GM19043 (cell line): ENCODE measurements around the gene KRT36.

ENCODE experiments used
- ATAC-seq: cut with Tn5 transposase; IDR thresholded peaks from one replicate; pipeline ENCODE4 v1.9.1; 2021; ENCODE audit warnings: low read depth; ENCODE audit not compliant: unreplicated experiment

The KRT36 gene

DNA sequence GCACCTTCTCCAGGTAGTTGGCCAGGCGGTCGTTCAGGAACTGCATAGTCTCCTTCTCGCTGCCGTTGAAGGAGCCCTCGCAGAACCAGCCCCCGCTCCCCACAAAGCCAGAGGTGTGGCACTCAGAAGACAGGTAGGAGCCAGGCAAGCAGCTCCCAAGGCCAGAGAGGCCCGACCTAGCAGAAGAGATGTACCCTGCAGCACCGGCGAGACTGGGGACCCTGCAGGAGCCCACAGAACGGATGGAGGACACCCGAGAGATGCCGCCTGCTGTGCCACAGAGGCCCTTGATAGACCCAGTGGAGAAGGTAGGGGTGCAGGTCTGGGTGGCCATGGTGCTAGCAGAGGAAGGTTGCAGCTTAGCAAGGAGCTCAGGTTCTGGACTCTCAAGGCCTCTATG is at the start of gene KRT36:
Gene KRT36 (minus strand): TSS at position 380 of the 400 bp plus-strand sequence. CDS start 46 bp downstream, at position 334.
- no peak for ATAC-seq

DNA sequence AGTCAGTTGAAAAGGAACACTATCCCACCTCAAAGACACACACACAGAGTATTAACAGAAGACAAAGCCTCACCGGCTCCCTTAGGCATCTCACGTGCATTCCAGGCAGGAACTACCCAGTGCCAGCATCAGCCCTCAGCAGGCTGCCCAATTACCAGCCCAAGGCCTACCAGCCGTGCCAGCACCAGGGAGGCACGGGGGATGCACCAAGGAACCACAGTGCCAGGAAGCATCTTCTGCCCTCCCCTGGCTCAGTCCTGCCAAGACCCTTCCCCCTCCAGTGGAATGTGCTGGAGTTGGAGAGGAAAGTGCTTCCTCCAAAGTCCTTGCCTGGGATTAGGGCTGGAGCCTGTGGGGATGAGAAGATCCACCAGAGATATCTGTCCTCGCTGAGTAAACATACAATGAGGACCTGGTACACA is 49.4 kb upstream of the KRT36 start:
- no peak for ATAC-seq

DNA sequence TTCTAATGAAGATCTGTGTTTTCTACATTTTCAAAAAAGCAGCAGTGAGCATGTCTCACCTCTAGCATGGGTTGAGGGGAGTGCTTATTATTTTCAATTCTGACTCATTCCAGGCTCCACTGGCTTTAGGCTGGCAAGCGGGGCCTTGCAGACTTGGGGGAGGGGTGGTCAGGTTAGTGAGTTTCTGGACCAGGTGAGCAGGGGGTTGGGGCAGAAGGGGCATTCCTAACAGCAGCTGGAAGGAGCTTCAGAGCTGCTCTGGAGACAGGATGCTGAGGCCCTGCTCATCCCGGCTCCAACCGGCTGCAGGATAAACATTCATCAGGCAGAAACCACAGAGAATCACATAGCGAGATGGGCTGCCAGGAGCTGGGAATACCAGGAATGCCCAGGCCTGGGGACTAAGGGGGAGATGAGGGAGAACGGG is 48.9 kb upstream of the KRT36 start:
- ATAC-seq = no peak

GRCh38 chr17:41537990-41538389 is 48.3 kb upstream of the KRT36 start:
- no peak for ATAC-seq

GRCh38 chr17:41537614-41537954 is 47.9 kb upstream of the KRT36 start:
- ATAC-seq = no peak

DNA sequence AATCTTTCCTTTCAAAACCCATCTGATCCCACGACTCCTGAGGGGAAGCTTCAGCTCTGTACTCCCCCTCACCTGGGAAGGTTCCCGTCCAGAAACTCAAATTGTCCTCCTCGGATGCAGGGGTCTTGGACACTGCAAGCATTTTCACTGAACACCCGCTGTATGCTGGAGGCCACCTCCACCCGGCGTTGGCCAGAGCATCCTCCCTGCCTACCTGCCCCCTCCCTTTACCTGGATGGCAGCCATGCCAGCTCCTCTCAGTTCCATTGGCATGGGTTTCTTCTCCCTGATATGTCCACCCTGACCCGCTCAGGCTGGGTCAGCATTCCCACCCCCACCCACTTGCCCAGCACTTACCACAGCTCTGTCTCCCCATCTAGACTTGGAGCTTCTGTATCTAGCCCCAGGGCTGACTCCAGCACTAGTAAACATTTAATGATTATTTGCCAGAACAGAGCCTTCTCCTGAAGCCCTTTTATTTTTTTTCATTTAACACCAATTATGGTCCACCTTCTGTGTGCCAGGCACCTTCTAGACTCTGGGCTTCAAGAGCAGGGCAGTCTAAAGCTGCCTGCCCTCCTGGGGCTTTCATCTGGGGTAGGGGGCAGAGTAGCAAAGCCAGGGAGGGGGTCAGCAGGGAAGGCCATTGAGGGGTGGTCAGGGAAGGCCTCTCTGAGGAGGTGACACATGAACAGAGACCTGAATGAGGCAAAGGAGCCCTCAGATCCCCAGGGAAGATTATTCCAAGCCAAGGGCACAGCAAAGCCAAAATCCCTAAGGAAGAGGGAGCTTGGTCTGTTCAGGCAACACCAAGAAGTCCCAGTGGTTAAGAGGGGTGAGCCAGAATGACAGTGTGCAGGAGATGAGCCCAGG is 47.3 kb upstream of the KRT36 start:
- ATAC-seq = no peak

GRCh38 chr17:41535764-41536481 is 46.2 kb upstream of the KRT36 start:
- no peak for ATAC-seq

GRCh38 chr17:41534899-41535546 is 45.3 kb upstream of the KRT36 start:
- no peak for ATAC-seq

DNA sequence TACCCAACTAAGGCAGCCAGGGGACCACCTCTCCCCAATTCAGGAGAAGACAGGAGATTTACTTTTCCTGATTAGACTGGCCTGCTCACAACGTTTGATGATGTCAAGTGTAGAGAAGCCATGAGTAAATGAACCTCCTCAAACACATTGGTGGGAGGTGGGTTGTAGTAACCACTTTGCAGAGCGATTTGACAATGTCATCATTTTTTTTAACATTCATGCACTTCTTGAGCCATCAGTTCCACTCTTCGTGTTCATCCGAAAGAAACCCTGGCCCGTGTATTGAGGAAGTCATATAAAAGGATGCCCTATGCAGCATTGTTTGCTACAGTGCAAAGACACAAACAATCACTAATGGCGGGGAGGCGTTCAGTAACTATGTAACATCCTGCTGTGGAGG is 43.9 kb upstream of the KRT36 start:
- ATAC-seq = no peak

DNA sequence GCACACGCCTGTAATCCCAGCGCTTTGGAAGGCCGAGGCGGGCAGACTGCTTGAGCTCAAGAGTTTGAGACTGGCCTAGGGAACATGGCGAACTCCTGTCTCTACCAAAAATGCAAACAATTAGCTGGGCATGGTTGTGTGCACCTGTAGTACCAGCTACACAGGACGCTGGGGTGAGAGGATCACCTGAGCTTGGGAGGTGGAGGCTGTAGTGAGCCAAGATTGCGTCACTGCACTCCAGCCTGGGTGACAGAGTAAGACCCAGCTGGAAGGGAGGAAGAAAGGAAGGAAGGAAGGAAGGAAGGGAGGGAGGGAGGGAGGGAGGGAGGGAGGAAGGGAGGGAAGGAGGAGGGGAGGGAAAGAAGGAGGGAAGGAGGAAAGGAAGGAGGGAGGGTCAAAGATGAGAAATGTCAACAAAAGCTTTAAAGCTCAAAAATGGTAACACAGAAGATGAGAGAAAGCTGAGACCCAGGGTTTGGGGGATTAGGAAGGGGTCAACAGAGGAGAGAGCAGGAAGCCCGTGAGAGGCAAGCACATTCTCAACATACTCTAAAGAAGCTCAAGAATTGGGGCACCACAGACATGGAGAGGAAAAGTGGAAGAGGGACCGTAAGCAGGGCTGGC is 43.3 kb upstream of the KRT36 start:
- ATAC-seq = no peak

GRCh38 chr17:41531993-41532392 is 42.3 kb upstream of the KRT36 start:
- no peak for ATAC-seq

- ATAC-seq = no peak
These were observed 40.6 kb upstream of the KRT36 start for GRCh38 chr17:41530062-41531048.

DNA sequence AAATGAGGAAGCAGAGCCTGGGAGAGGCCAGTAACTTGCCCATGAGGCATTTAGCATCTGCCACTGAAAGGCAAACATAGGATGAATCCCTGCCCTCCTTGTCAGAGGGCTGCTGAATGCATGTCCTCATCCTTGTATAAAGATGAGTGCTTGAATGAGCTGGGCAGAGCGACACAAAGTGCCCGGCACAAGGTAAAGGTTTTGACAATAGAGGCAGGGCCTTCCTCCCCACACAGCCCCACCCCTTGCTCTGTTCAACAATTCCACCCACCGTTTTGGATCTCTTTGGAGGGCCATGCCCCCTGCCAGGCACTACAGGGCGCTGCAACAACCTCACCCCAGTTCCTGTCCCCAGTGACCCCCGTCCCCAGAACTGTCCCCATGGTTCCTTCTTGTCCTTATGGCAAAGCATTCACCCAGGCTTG is 39.8 kb upstream of the KRT36 start:
- ATAC-seq = no peak

GRCh38 chr17:41528959-41529353 is 39.2 kb upstream of the KRT36 start:
- no peak for ATAC-seq

- no peak for ATAC-seq
These were observed 37.6 kb upstream of the KRT36 start for GRCh38 chr17:41527063-41528023.

DNA sequence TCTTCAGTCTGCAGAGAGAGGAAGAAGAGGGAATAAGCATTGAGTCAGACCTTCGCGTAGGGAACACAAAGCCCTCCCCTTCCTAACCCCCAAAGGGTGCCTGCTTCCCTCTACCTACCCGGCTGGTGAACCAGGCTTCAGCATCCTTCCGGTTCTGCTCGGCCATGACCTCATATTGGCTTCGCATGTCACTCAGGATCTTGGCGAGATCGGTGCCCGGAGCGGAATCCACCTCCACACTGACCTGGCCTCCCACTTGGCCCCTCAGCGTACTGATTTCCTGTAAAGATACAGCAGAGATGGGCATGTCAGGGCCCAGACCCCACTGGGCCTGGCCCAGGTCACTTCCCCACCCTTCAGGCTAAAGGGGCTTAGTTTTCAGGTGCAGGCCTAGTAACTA is 34.6 kb upstream of the KRT36 start:
- no peak for ATAC-seq

- ATAC-seq = no peak
These were observed 34.1 kb upstream of the KRT36 start for GRCh38 chr17:41523787-41524186.

DNA sequence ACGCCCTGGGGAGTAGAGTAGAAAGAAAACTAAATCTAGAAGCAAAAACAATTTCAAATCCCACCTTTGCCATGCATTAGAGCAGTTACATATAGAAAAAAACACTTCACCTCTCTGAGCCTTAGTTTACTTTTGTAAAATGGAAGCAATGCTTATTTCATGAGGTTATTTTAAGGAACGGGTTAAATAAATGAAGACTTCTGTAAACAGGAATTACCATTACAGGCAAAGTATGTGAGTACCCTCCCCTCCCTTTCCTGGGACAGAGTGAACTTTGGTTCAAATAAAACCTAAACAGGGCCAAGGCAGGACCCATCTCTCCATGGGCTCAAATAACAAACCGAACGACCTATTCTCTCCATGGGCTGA is 33.5 kb upstream of the KRT36 start:
- no peak for ATAC-seq
